Measurements from ENCODE around the gene PPFIA1. TPM values are rescaled to one million over a fixed set of nuclear protein-coding genes. Genes with fewer than 3 reads are reported as not detected.

The PPFIA1 gene
- total RNA-seq: 64.2 and 74.7 TPM in 2 replicates

GRCh38 chr11:70270104-70270876, at the start of gene PPFIA1:
Gene PPFIA1 (plus strand): TSS chr11:70270690. CDS start chr11:70272173, 1,483 bp downstream.

GRCh38 chr11:70397983-70398833, 127.7 kb downstream of the PPFIA1 start, which contains the start of gene CTTN:
Gene CTTN (plus strand): TSS chr11:70398529. CDS start chr11:70407298, 8,769 bp downstream.

Small RNAs within 50 kb of the gene (small RNA-seq; reads per million reads assigned to genes)
- 9.4 reads per million, percentile 94 among the genes with 10 or more reads in this experiment for gene MIR548K

Other genes starting within 250 kb of the PPFIA1 start
- gene ANO1, start 192.4 kb upstream of the PPFIA1 start, total RNA-seq: 0.26 and 0.43 TPM in 2 replicates
- 33.3 and 37.7 TPM in 2 replicates for gene FADD, start 67.4 kb upstream of the PPFIA1 start, total RNA-seq
- gene CTTN, start 127.8 kb downstream of the PPFIA1 start, total RNA-seq: 352 and 402 TPM in 2 replicates

Data from articular chondrocyte of knee joint (primary cell).